Left lobe of liver (tissue), 2 donors: Measurements from ENCODE around the gene TMUB2. TPM values are rescaled to one million over a fixed set of nuclear protein-coding genes. Genes with fewer than 3 reads are reported as not detected.

Source experiments
- ATAC-seq: fragments of 200-7000 bp; cut with Tn5 transposase; one replicate; pipeline ENCODE4 v1.9.1; 2020; ENCODE audit warnings: mild to moderate bottlenecking, moderate library complexity
- DNase-seq: peaks from one replicate; pipeline ENCODE4 v3.0.0-alpha.2; 2020; ENCODE audit warnings: low spot score
- total RNA-seq: library from RNA; stranded (reverse); gene quantifications from one replicate; pipeline ENCODE4 v1.2.1, GENCODE V29; 2021
- donor health status: DM: no; HTN: no; CAD: no; lungs with moderate emphysema.
- donor health status: DM: no; HTN: yes; CAD: no.

Gene TMUB2
- total RNA-seq, 1 donor from 2014 or later, result 14.3 TPM

GRCh38 chr17:44200478-44201155, 13.8 kb downstream of the TMUB2 start:
- ATAC-seq (no peak), DNase-seq (no peak)

GRCh38 chr17:44202756-44203155, 16.0 kb downstream of the TMUB2 start:
- ATAC-seq (no peak), DNase-seq (no peak)

- no peak for DNase-seq
- ATAC-seq, result no peak
These were observed 17.1 kb downstream of the TMUB2 start for GRCh38 chr17:44203731-44204440.

GRCh38 chr17:44204441-44204882, 17.7 kb downstream of the TMUB2 start:
- no peak for ATAC-seq
- no peak for DNase-seq

GRCh38 chr17:44205962-44206824, 19.4 kb downstream of the TMUB2 start:
- ATAC-seq, result no peak
- DNase-seq, result no peak

GRCh38 chr17:44206825-44207155, 20.0 kb downstream of the TMUB2 start:
- no peak for ATAC-seq
- no peak for DNase-seq

- no peak for DNase-seq
- ATAC-seq, result no peak
These were observed 20.5 kb downstream of the TMUB2 start for GRCh38 chr17:44207319-44207718.

GRCh38 chr17:44207743-44208142, 21.0 kb downstream of the TMUB2 start:
- ATAC-seq, result no peak
- no peak for DNase-seq

- DNase-seq (no peak), ATAC-seq (no peak)
These were observed 23.1 kb downstream of the TMUB2 start for GRCh38 chr17:44209786-44210341.

- ATAC-seq (peak; percentile 94), DNase-seq (peak; percentile 88)
These were observed 23.8 kb downstream of the TMUB2 start for GRCh38 chr17:44210342-44211192.

GRCh38 chr17:44211281-44212265, 24.8 kb downstream of the TMUB2 start:
- DNase-seq, result no peak
- peak; percentile 2 for ATAC-seq

- ATAC-seq (peak; percentile 2), DNase-seq (no peak)
These were observed 26.0 kb downstream of the TMUB2 start for GRCh38 chr17:44212507-44213402.

- ATAC-seq, result no peak
- no peak for DNase-seq
These were observed 26.8 kb downstream of the TMUB2 start for GRCh38 chr17:44213403-44214229.

GRCh38 chr17:44214230-44214494, 27.4 kb downstream of the TMUB2 start:
- DNase-seq (no peak), ATAC-seq (no peak)

GRCh38 chr17:44214896-44215295, 28.1 kb downstream of the TMUB2 start:
- ATAC-seq, result no peak
- no peak for DNase-seq

GRCh38 chr17:44216173-44216572, 29.4 kb downstream of the TMUB2 start:
- ATAC-seq (no peak), DNase-seq (no peak)

- DNase-seq (no peak), ATAC-seq (no peak)
These were observed 29.9 kb downstream of the TMUB2 start for GRCh38 chr17:44216694-44217093.
